Measurements from ENCODE around the gene ESM1. TPM values are rescaled to one million over a fixed set of nuclear protein-coding genes. Genes with fewer than 3 reads are reported as not detected.

The ESM1 gene
- total and polyA plus RNA-seq, 3 donors from 2014 or later = 0.50 to 1.1 (median 0.87) TPM

DNA sequence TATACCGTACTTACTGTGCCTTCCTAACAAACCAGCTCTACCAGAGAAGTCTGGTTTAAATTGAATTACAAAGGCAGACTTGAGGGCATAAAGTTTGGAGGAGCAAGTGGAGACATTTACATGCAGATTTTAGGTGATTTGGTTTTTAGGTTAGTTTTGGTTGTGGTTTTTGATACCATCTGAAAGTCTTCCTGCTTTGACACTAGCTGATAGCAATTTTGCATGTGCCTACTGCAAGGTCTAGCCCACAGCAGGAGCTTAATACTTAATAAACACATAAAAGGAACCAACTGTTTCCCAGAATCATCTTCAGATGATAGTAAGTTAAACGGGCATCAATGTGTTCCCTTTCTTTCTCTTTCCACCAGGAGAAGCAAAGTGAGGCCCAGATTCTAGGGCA, 3.4 kb upstream of the ESM1 start:
- WGBS, 2 donors = 67 to 70% methylated on average over 2 of the region's 2 CpGs
- Histone ChIP-seq H3K4me1 (no peaks in the 10 kb centered on the region), H3K27ac (no peak overlapping the region), H3K9me3 (no peaks in the 10 kb centered on the region), H3K27me3 (no peaks in the 10 kb centered on the region), H3K4me3 (no peak overlapping the region), H3K36me3 (ENCODE audit: low read depth, missing control alignments) (no peaks in the 10 kb centered on the region)
- intact Hi-C loops (cut with DNase I; ENCODE audit: low total_unique reads) = no loop called here
- no peak for DNase-seq
- TF ChIP-seq POLR2A (IDR thresholded peaks at IDR 0.05) = no peak
- TF ChIP-seq, protein P1, sequence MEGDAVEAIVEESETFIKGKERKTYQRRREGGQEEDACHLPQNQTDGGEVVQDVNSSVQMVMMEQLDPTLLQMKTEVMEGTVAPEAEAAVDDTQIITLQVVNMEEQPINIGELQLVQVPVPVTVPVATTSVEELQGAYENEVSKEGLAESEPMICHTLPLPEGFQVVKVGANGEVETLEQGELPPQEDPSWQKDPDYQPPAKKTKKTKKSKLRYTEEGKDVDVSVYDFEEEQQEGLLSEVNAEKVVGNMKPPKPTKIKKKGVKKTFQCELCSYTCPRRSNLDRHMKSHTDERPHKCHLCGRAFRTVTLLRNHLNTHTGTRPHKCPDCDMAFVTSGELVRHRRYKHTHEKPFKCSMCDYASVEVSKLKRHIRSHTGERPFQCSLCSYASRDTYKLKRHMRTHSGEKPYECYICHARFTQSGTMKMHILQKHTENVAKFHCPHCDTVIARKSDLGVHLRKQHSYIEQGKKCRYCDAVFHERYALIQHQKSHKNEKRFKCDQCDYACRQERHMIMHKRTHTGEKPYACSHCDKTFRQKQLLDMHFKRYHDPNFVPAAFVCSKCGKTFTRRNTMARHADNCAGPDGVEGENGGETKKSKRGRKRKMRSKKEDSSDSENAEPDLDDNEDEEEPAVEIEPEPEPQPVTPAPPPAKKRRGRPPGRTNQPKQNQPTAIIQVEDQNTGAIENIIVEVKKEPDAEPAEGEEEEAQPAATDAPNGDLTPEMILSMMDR (IDR thresholded peaks at IDR 0.05) = no peak

DNA sequence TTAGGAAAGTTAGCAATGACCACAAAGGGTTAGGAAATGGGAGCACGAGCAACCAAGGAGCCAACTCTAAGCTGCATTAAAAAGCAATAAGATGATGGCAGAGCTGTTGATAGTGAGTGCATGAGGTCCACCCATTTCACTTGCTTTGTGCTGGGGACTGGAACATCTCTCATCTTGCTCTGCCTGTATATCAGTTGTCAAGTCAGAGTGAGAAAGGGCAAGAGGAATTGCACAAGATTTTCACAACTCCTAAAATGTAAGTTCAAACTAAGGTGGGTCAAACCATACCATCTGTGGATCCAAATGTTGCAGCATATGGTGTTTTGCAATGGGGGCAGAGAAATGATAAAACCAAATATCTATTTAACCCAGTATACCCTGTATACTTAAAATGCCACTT, 2.8 kb upstream of the ESM1 start:
- TF ChIP-seq, protein P1 (IDR thresholded peaks at IDR 0.05) = no peak
- no peak for TF ChIP-seq POLR2A (IDR thresholded peaks at IDR 0.05)
- no peaks in the 10 kb centered on the region for H3K36me3 ChIP-seq (ENCODE audit: low read depth, missing control alignments)
- no peak overlapping the region for H3K4me3 ChIP-seq
- H3K4me1 ChIP-seq = no peaks in the 10 kb centered on the region
- no peaks in the 10 kb centered on the region for H3K27me3 ChIP-seq
- H3K9me3 ChIP-seq = no peaks in the 10 kb centered on the region
- intact Hi-C loops (cut with DNase I; ENCODE audit: low total_unique reads) = no loop called here
- WGBS, 2 donors = 85 to 88% methylated on average over 1 of the region's 1 CpG
- DNase-seq = no peak
- H3K27ac ChIP-seq = no peak overlapping the region

DNA sequence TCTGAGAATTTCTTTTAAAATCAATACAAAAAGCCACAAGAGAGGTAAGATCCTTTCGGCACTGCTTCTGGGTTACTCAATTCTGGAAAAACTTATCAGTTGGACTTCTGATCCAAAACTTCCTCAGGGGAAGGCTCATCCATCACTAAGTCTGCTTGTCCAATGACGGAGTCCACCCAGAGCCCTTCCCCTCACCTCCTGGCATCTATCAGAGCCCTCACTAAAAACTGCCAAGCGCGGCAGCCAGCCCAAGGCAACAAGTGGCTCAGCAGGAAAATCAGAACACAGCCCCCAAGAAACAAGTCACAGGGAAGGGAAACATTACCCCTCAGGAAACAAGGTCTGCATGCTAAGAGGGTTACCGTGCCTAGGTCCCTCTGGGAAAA, 869 bp upstream of the ESM1 start:
- no peaks in the 10 kb centered on the region for H3K36me3 ChIP-seq (ENCODE audit: low read depth, missing control alignments)
- H3K4me1 ChIP-seq = no peaks in the 10 kb centered on the region
- no peak overlapping the region for H3K4me3 ChIP-seq
- no peak overlapping the region for H3K27ac ChIP-seq
- TF ChIP-seq, protein P1 (IDR thresholded peaks at IDR 0.05) = no peak
- no peak for TF ChIP-seq POLR2A (IDR thresholded peaks at IDR 0.05)
- no peaks in the 10 kb centered on the region for H3K9me3 ChIP-seq
- no peak for DNase-seq
- 71 to 75% methylated on average over 5 of the region's 5 CpGs for WGBS, 2 donors
- intact Hi-C loops (cut with DNase I; ENCODE audit: low total_unique reads) = no loop called here
- no peaks in the 10 kb centered on the region for H3K27me3 ChIP-seq

DNA sequence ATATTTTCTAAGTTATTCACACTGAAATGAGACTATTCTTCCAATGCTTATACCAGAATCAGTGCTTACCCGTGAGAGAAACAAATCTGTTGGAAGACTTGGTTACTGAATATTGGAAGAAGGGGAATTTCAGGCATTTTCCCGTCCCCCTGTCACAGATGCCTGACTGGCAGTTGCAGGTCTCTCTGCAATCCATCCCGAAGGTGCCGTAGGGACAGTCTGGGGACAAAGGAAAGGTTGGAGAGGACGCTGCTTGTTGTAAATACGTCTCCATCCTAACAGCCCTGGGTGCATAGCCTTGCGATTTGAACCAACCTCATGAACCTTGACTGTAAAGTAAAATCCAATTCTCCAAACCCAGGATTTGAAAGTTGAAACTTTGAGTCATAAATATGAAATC, 3.5 kb downstream of the ESM1 start:
- no peak for DNase-seq
- Histone ChIP-seq H3K9me3 (no peaks in the 10 kb centered on the region), H3K27ac (no peak overlapping the region), H3K4me3 (no peak overlapping the region), H3K36me3 (ENCODE audit: low read depth, missing control alignments) (no peaks in the 10 kb centered on the region), H3K4me1 (no peaks in the 10 kb centered on the region), H3K27me3 (no peaks in the 10 kb centered on the region)
- intact Hi-C loops (cut with DNase I; ENCODE audit: low total_unique reads) = no loop called here
- 66 to 72% methylated on average over 7 of the region's 7 CpGs for whole genome bisulfite sequencing, 2 donors
- no peak for TF ChIP-seq POLR2A (IDR thresholded peaks at IDR 0.05)

DNA sequence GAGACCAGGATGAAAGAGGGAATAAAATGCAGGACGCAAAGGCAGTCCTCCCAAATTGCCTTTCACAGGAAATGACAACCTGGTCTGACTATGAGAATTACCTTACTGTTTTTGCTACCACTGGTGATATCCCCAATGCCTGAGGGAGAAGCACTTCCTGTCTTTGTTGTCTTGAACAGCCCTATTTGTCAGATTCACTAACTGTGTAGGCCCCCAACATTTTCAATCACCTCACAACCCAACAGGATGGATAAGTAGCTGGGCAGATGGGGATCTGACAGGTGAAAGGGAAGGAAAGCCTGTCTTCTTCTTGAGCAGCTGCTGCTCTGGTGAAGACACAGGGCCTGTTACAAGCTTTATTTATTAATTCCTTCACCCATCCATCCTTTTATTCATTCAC, 9.7 kb downstream of the ESM1 start:
- TF ChIP-seq, protein P1 (IDR thresholded peaks at IDR 0.05) = no peak
- no peak for TF ChIP-seq POLR2A (IDR thresholded peaks at IDR 0.05)
- intact Hi-C loops (cut with DNase I; ENCODE audit: low total_unique reads) = no loop called here
- H3K36me3 ChIP-seq (ENCODE audit: low read depth, missing control alignments) = no peaks in the 10 kb centered on the region
- no peaks in the 10 kb centered on the region for H3K4me1 ChIP-seq
- DNase-seq = no peak
- H3K4me3 ChIP-seq = no peak overlapping the region
- no peaks in the 10 kb centered on the region for H3K9me3 ChIP-seq
- WGBS, 2 donors = 70 to 75% methylated on average over 1 of the region's 1 CpG
- no peak overlapping the region for H3K27ac ChIP-seq
- H3K27me3 ChIP-seq = no peaks in the 10 kb centered on the region

Measured in testis (tissue), 3 donors.